Lower lobe of right lung (tissue), 2 donors: ENCODE data around the gene IER2. TPM values are rescaled to one million over a fixed set of nuclear protein-coding genes. Genes with fewer than 3 reads are reported as not detected.
"Not testable (repeated sequence)": the region's sequence is repeated elsewhere in the genome, so short reads cannot be mapped to it uniquely, and the experiment has no call there.

ENCODE experiments used
- ATAC-seq, 2 donors: fragments of 200-7000 bp; cut with Tn5 transposase; one replicate each; pipeline ENCODE4 v1.9.1; 2020 to 2022; ENCODE audit warnings: mild to moderate bottlenecking in 2 of 2, moderate library complexity in 2 of 2
- DNase-seq: peaks from one replicate; pipeline ENCODE4 v3.0.0-alpha.2; 2020
- H3K27ac ChIP-seq: fragments of 200-600 bp; one replicate; pipeline ENCODE4 v1.8.0; 2022
- H3K27me3 ChIP-seq: fragments of 200-600 bp; one replicate; pipeline ENCODE4 v1.8.0; 2022; ENCODE audit warnings: low read depth
- H3K36me3 ChIP-seq: fragments of 200-600 bp; one replicate; pipeline ENCODE4 v1.8.0; 2022; ENCODE audit warnings: mild to moderate bottlenecking
- H3K4me1 ChIP-seq: fragments of 200-600 bp; one replicate; pipeline ENCODE4 v1.8.0; 2022
- H3K4me3 ChIP-seq: fragments of 200-600 bp; one replicate; pipeline ENCODE4 v1.8.0; 2022; ENCODE audit warnings: mild to moderate bottlenecking
- H3K9me3 ChIP-seq: fragments of 200-600 bp; one replicate; pipeline ENCODE4 v1.8.0; 2022
- CTCF ChIP-seq: fragments of 200-600 bp; IDR thresholded peaks from one replicate; pipeline ENCODE4 v1.8.0; 2022; ENCODE audit warnings: antibody characterized with exemption, mild to moderate bottlenecking
- intact Hi-C: fragments of 100-400 bp; cut with DNase I; formaldehyde crosslinking; loops from one replicate; pipeline ENCODE4 v1.11.0; 2022
- total RNA-seq: library from RNA; stranded (reverse); fragmentation: NEBNext Ultra II Directional; extraction: Animal tissue kit (Norgen Biotek cat#: 25700); gene quantifications from one replicate; pipeline ENCODE4 v1.2.1, GENCODE V29; 2021
- donor health status: DM: no; HTN: yes; CAD: no; lungs with severe emphysema.

The IER2 gene
- total RNA-seq, 1 donor from 2014 or later: 80.2 TPM

DNA sequence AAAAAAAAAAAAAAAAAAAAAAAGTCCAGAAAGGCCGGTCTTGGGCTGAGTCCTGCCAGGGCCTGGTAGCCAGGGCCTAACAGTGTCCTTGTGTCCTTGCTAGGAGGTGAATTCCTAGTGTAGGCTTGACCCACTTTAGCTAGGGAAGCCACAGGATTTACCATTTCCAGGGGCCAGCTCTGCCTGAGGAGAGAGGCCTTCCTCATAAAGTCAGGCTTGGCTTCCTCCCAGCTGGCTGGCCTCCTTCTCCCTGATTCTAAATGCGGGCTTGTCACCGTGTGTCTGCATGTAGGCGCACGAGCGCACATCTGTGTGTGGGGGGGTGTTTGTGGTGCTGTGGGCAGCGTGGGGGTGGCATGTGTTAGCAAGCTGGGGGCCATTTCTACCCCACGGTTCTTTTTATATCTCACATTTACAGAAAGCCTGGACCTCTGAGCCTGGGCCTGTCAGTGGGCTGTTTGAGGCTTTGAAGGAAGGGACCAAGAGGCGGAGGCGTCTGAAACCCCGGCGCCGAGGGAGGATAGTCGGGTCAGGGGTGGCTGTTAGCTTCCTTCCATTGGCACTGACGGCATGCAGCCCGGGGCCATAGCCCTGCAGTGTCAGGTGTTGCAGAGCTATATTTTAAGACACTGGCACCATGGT is 31.7 kb downstream of the IER2 start:
- DNase-seq (peak; percentile 60), ATAC-seq (peak; percentile 36 to 50)
- TF ChIP-seq CTCF: no peak

GRCh38 chr19:13184926-13185325 is 34.7 kb downstream of the IER2 start:
- H3K27me3 ChIP-seq, DNase-seq, H3K9me3 ChIP-seq, H3K27ac ChIP-seq, H3K36me3 ChIP-seq, ATAC-seq, intact Hi-C loops, H3K4me3 ChIP-seq: not testable (repeated sequence)
- H3K4me1 ChIP-seq: peaks cover 12% of the 10 kb centered on the region

More for the DNA sequence above, 31.7 kb downstream of the IER2 start:
- no peaks in the 10 kb centered on the region for H3K36me3 ChIP-seq
- H3K27me3 ChIP-seq: no peaks in the 10 kb centered on the region
- no peak overlapping the region for H3K4me3 ChIP-seq
- H3K4me1 ChIP-seq: peaks cover 12% of the 10 kb centered on the region
- peak overlapping the region; percentile 24 for H3K27ac ChIP-seq
- intact Hi-C loops: no loop called here
- H3K9me3 ChIP-seq: no peaks in the 10 kb centered on the region

GRCh38 chr19:13185763-13186657 is 35.8 kb downstream of the IER2 start:
- intact Hi-C loops, H3K27ac ChIP-seq, H3K4me3 ChIP-seq, H3K9me3 ChIP-seq, H3K27me3 ChIP-seq, DNase-seq, H3K36me3 ChIP-seq, ATAC-seq: not testable (repeated sequence)
- peaks cover 12% of the 10 kb centered on the region for H3K4me1 ChIP-seq

DNA sequence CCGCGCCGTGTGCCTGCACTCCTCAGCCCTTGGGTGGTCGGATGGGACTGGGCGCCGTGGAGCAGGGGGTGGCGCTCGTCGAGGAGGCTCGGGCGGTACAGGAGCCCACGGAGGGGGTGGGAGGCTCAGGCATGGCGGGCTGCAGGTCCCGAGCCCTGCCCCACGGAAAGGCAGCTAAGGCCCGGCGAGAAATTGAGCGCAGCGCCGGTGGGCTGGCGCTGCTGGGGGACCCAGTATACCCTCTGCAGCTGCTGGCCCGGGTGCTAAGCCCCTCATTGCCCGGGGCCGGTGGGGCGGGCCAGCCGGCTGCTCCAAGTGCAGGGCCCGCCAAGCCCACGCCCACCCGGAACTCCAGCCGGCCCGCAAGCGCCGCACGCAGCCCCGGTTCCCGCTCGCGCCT is 36.5 kb downstream of the IER2 start:
- H3K27me3 ChIP-seq, ATAC-seq, DNase-seq, intact Hi-C loops, H3K36me3 ChIP-seq, H3K9me3 ChIP-seq, H3K4me3 ChIP-seq, H3K27ac ChIP-seq, H3K4me1 ChIP-seq: not testable (repeated sequence)

DNA sequence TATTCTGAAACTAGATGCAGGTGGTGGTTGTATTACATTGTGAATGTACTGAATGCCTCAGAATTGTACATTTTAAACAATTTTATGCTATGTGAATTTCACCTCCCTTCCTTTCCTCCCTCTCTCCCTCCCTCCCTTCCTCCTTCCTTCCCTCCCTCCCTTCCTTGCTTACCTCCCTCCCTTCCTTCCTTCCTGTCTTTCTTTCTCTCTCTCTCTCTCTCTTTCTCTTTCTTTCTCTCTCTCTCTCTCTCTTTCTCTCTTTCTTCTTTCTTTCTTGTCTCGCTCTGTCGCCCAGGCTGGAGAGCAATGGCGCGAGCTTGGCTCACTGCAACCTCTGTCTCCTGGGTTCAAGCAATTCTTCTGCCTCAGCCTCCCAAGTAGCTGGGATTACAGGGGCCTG is 37.2 kb downstream of the IER2 start:
- no peaks in the 10 kb centered on the region for H3K4me1 ChIP-seq
- H3K4me3 ChIP-seq: no peak overlapping the region
- ATAC-seq (no peak), DNase-seq (no peak)
- no peak for TF ChIP-seq CTCF
- H3K27ac ChIP-seq: no peak overlapping the region
- H3K27me3 ChIP-seq: no peaks in the 10 kb centered on the region
- H3K9me3 ChIP-seq: no peaks in the 10 kb centered on the region
- no peaks in the 10 kb centered on the region for H3K36me3 ChIP-seq
- intact Hi-C loops: no loop called here

- Histone ChIP-seq H3K36me3 (no peaks in the 10 kb centered on the region), H3K4me1 (peaks cover 11% of the 10 kb centered on the region), H3K27ac (no peak overlapping the region), H3K27me3 (no peaks in the 10 kb centered on the region), H3K9me3 (no peaks in the 10 kb centered on the region), H3K4me3 (no peak overlapping the region)
- DNase-seq (no peak), ATAC-seq (no peak)
- TF ChIP-seq CTCF: no peak
- intact Hi-C loops: no loop called here
These were observed 39.4 kb downstream of the IER2 start for GRCh38 chr19:13189600-13189999.
